Erythroblast (primary cell): ENCODE measurements around the gene SLC38A6.

ENCODE experiments used
- GATA1 ChIP-seq: IDR thresholded peaks from 2 replicates; pipeline ENCODE4 v1.6.1; 2011; ENCODE audit warnings: low read depth, mild to moderate bottlenecking, control low read depth, low read length, moderate library complexity
- POLR2A ChIP-seq: IDR thresholded peaks from 2 replicates; pipeline ENCODE4 v1.6.1; 2011; ENCODE audit warnings: mild to moderate bottlenecking, low read length

DNA sequence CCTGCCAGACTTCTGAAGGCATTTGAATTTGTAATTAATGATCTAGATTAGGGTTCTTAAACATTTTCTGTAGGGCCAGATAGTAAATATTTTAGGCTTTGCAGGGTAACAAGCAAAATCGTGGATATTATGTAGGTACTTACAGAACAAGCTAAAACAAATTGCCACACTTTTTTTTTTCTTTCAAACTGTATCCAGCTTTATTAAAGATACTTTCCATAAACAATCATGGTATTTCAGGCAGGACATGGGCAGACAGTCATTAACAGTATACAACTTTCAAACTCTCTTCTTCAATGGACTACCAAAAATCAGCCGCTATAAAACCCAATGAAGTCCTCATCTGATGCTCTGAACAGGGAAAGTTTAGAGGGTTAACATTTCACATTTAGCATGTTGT lies 9.8 kb upstream of the SLC38A6 start:
- TF ChIP-seq POLR2A (no peak), GATA1 (no peak)
